HepG2 (cell line): ENCODE results near the gene METAP1D.

Source experiments
- AHR ChIP-seq: IDR thresholded peaks from 2 replicates; pipeline ENCODE4 v1.6.1; 2018; ENCODE audit warnings: missing genetic modification reagents, missing compliant biosample characterization
- BORCS8-MEF2B ChIP-seq: sonication (generic); formaldehyde crosslinking; IDR thresholded peaks from 2 replicates; pipeline ENCODE4 v1.8.0; 2022; ENCODE audit warnings: mild to moderate bottlenecking, missing genetic modification reagents
- FOXM1 ChIP-seq: sonication (generic); formaldehyde crosslinking; IDR thresholded peaks from 2 replicates; pipeline ENCODE4 v1.5.0; 2020; ENCODE audit warnings: missing genetic modification reagents
- GTF2F1 ChIP-seq: fragments of 150-350 bp; IDR thresholded peaks from 2 replicates; pipeline ENCODE4 v1.6.1; 2014; ENCODE audit warnings: low read length
- PATZ1 ChIP-seq: sonication (generic); formaldehyde crosslinking; IDR thresholded peaks from 2 replicates; pipeline ENCODE4 v1.4.0; 2020; ENCODE audit warnings: missing genetic modification reagents
- YY1 ChIP-seq: IDR thresholded peaks from 2 replicates; pipeline ENCODE4 v1.6.1; 2011; ENCODE audit warnings: low read length, low read depth, moderate library complexity, mild to moderate bottlenecking; ENCODE audit not compliant: insufficient read depth, insufficient replicate concordance
- ZBTB21 ChIP-seq: sonication (generic); formaldehyde crosslinking; IDR thresholded peaks from 2 replicates; pipeline ENCODE4 v1.4.0; 2020; ENCODE audit warnings: missing genetic modification reagents

- TF ChIP-seq YY1 (peak; percentile 22), FOXM1 (no peak), BORCS8-MEF2B (peak; percentile 62; the same call in 1 of the 2 replicates), PATZ1 (CRISPR knock-in tag) (peak; percentile 58; the same call in 1 of the 2 replicates), ZBTB21 (no peak), AHR (no peak), GTF2F1 (no peak)
Observed at GRCh38 chr2:172098650-172099471, 99.1 kb downstream of the METAP1D start.
